ENCODE data around the gene DHX35. TPM values are rescaled to one million over a fixed set of nuclear protein-coding genes. Genes with fewer than 3 reads are reported as not detected.

The DHX35 gene, protein sequence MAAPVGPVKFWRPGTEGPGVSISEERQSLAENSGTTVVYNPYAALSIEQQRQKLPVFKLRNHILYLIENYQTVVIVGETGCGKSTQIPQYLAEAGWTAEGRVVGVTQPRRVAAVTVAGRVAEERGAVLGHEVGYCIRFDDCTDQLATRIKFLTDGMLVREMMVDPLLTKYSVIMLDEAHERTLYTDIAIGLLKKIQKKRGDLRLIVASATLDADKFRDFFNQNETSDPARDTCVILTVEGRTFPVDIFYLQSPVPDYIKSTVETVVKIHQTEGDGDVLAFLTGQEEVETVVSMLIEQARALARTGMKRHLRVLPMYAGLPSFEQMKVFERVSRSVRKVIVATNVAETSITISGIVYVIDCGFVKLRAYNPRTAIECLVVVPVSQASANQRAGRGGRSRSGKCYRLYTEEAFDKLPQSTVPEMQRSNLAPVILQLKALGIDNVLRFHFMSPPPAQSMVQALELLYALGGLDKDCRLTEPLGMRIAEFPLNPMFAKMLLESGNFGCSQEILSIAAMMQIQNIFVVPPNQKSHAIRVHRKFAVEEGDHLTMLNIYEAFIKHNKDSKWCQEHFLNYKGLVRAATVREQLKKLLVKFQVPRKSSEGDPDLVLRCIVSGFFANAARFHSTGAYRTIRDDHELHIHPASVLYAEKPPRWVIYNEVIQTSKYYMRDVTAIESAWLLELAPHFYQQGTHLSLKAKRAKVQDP
- 10.7 and 17.1 TPM in 2 replicates for total RNA-seq (2014; rRNA removed; shearing (Covaris generic))
- 3.4 and 4.5 TPM in 2 replicates for polyA plus RNA-seq (2016; fragmentation: Nextera tagmentation; extraction: Ambion mirVana)

DNA sequence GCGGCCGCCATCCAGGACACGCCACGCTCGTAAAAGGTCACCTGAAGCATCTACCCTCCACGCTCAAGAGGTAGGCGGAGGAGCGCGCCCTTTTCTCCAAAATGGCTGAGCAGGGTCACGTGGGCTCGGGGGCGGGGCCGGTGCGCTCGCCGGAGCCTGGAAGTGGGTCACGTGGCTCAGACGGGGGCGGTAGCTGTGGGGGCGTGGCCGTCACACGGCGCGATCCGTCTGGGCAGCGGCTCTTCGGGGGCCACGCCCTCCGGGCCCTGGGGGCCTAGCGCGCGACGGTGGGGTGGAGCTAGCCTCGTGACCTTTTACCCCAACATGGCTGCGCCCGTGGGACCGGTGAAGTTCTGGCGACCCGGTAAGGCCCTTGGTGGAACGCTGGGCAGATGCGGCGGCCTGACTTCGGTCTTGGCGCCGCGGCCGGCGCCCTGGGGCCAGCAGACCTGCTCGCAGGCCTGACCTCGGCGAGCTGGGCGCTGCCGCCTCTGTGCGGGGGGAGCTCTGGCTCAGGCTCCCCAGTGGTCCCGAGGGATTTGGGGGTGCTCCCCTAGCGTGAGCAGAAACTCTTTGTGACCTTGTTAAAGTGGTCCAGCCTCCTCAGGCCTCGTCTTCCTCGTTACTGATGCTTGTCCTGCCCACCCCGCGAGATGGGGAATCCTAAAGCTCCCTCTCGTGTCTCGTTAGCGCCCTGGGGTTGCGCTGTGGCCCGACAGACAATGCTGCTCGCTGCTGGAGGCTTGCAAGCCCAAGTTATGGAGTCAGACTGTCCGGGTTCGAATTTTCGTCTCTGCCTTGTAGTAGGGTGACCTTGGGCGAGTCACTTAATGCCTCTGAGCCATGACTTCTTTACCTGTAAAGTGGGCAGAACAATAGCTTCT lies at the start of gene DHX35:
TSS of gene DHX35 (plus strand) at position 301 of the 884 bp plus-strand sequence. CDS start at position 325, 24 bp downstream.
- Histone ChIP-seq H3K4me3 (peak within 1 kb of the TSS; percentile 89), H3K36me3 (ENCODE audit: low read depth) (no peaks in the 10 kb centered on the region), H3K27me3 (replicated peaks; ENCODE audit: insufficient read depth) (no peaks in the 10 kb centered on the region), H3K27ac (peak within 1 kb of the TSS; percentile 83), H3F3A (ENCODE audit: insufficient read depth) (no peaks in the 10 kb centered on the region), H2AFZ (peak within 1 kb of the TSS; percentile 99), H3K9me3 (ENCODE audit: low read depth) (no peaks in the 10 kb centered on the region), H4K20me1 (ENCODE audit: insufficient read depth) (no peaks in the 10 kb centered on the region), H3K4me2 (ENCODE audit: unreplicated experiment) (peak within 1 kb of the TSS; percentile 92), H3K9ac (peak within 1 kb of the TSS; percentile 92), H3K4me1 (ENCODE audit: insufficient read depth) (peaks cover 6% of the 10 kb centered on the region; the same call in 1 of the 2 replicates), H3K79me2 (ENCODE audit: insufficient read depth) (peaks cover 46% of the 10 kb centered on the region), H3K9me2 (ENCODE audit: insufficient read depth) (no peaks in the 10 kb centered on the region)
- in situ Hi-C loops (cut with MboI): no loop called here
- WGBS, 2 experiments (ENCODE audit: low coverage in 1 of 2, low lambda C conversion rate in 2 of 2, missing lambda C conversion rate in 2 of 2): 1 to 2% methylated on average over 59 to 70 of the region's 70 CpGs
- TF ChIP-seq EZH2 (IDR thresholded peaks at IDR 0.05; ENCODE audit: insufficient read depth, poor library complexity, severe bottlenecking): no peak
- DNase-seq: peak; percentile 99

DNA sequence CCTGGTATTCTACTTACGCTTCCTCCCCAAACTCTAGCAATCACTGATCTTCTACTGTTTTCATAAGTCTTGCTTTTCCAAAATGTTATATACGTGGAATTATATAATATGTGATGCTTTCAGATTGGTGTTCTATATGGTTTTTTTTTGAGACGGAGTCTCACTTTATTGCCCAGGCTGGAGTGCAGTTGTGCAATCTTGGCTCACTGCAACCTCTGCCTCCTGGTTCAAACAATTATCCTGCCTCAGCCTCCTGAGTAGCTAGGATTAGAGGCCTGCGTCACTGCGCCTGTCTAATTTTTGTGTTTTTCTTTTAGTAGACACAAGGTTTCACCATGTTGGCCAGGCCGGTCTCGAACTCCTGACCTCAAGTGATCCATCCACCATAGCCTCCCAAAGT lies 46.8 kb upstream of the DHX35 start:
- DNase-seq: no peak
- no peak overlapping the region for H3K4me3 ChIP-seq
- TF ChIP-seq EZH2 (IDR thresholded peaks at IDR 0.05; ENCODE audit: insufficient read depth, poor library complexity, severe bottlenecking) (no peak), EZH2phosphoT487 (IDR thresholded peaks at IDR 0.05; ENCODE audit: insufficient read depth, low read depth) (no peak)
- H3K9me3 ChIP-seq (ENCODE audit: low read depth): no peaks in the 10 kb centered on the region
- 72% methylated on average over 7 of the region's 7 CpGs for WGBS, 2 experiments (ENCODE audit: low coverage in 1 of 2, low lambda C conversion rate in 2 of 2, missing lambda C conversion rate in 2 of 2)
- peaks cover 31% of the 10 kb centered on the region for H3K27me3 ChIP-seq (replicated peaks; ENCODE audit: insufficient read depth)
- no peaks in the 10 kb centered on the region for H3K4me1 ChIP-seq (ENCODE audit: insufficient read depth)
- in situ Hi-C loops (cut with MboI): no loop called here
- H3K79me2 ChIP-seq (ENCODE audit: insufficient read depth): no peaks in the 10 kb centered on the region
- H3F3A ChIP-seq (ENCODE audit: insufficient read depth): no peaks in the 10 kb centered on the region
- no peak overlapping the region for H3K4me2 ChIP-seq (ENCODE audit: unreplicated experiment)
- H3K27ac ChIP-seq: no peak overlapping the region
- H4K20me1 ChIP-seq (ENCODE audit: insufficient read depth): no peaks in the 10 kb centered on the region
- no peaks in the 10 kb centered on the region for H3K36me3 ChIP-seq (ENCODE audit: low read depth)
- no peak overlapping the region for H2AFZ ChIP-seq
- no peaks in the 10 kb centered on the region for H3K9me2 ChIP-seq (ENCODE audit: insufficient read depth)
- H3K9ac ChIP-seq: no peak overlapping the region

DNA sequence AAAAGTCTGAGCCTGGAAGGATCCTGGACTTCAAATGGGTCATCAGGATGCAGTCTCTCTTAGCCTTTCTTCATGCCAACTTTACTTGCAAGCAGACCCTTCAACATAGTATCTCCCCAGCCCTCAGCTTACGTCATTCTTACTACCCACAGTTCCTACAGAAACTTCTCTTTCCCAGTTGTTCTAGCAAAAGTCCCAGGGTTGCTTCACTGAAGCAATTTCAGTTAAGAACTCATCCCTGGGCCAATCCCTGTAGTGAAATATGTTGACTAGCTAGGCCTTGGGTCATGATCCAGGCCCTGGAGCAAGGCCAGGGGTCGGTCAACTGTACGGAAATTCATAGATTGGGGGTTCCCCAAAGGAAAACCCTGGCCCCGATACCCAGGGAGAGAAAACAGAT lies 44.5 kb upstream of the DHX35 start:
- Histone ChIP-seq H3K4me2 (ENCODE audit: unreplicated experiment) (no peak overlapping the region), H3K9me2 (ENCODE audit: insufficient read depth) (no peaks in the 10 kb centered on the region), H3K9ac (no peak overlapping the region), H3K36me3 (ENCODE audit: low read depth) (no peaks in the 10 kb centered on the region), H3F3A (ENCODE audit: insufficient read depth) (no peaks in the 10 kb centered on the region), H4K20me1 (ENCODE audit: insufficient read depth) (no peaks in the 10 kb centered on the region), H3K4me1 (ENCODE audit: insufficient read depth) (no peaks in the 10 kb centered on the region), H3K27me3 (replicated peaks; ENCODE audit: insufficient read depth) (peaks cover 47% of the 10 kb centered on the region), H2AFZ (no peak overlapping the region), H3K4me3 (no peak overlapping the region), H3K79me2 (ENCODE audit: insufficient read depth) (no peaks in the 10 kb centered on the region), H3K9me3 (ENCODE audit: low read depth) (no peaks in the 10 kb centered on the region), H3K27ac (no peak overlapping the region)
- TF ChIP-seq EZH2 (IDR thresholded peaks at IDR 0.05; ENCODE audit: insufficient read depth, poor library complexity, severe bottlenecking): no peak
- TF ChIP-seq EZH2phosphoT487 (IDR thresholded peaks at IDR 0.05; ENCODE audit: insufficient read depth, low read depth): no peak
- no peak for DNase-seq
- in situ Hi-C loops (cut with MboI): no loop called here
- WGBS, 2 experiments (ENCODE audit: low coverage in 1 of 2, low lambda C conversion rate in 2 of 2, missing lambda C conversion rate in 2 of 2): 56 to 61% methylated on average over 4 of the region's 4 CpGs

DNA sequence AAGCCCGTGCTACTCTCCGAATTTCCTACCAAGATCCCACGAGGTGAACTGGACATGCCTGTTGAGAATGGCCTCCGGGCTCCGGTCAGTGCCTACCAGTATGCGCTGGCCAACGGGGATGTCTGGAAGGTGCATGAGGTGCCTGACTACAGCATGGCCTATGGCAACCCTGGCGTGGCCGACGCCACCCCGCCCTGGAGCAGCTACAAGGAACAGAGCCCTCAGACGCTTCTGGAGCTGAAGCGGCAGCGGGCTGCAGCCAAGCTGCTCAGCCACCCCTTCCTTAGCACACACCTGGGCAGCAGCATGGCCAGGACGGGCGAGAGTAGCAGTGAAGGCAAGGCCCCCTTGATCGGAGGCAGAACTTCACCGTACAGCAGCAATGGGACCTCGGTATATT lies 44.0 kb upstream of the DHX35 start:
- 66 to 69% methylated on average over 17 to 19 of the region's 19 CpGs for WGBS, 2 experiments (ENCODE audit: low coverage in 1 of 2, low lambda C conversion rate in 2 of 2, missing lambda C conversion rate in 2 of 2)
- Histone ChIP-seq H3K4me2 (ENCODE audit: unreplicated experiment) (no peak overlapping the region), H3F3A (ENCODE audit: insufficient read depth) (no peaks in the 10 kb centered on the region), H3K4me3 (no peak overlapping the region), H3K27ac (no peak overlapping the region), H3K9ac (no peak overlapping the region), H3K4me1 (ENCODE audit: insufficient read depth) (no peaks in the 10 kb centered on the region), H3K9me3 (ENCODE audit: low read depth) (no peaks in the 10 kb centered on the region), H2AFZ (no peak overlapping the region), H3K79me2 (ENCODE audit: insufficient read depth) (no peaks in the 10 kb centered on the region), H3K27me3 (replicated peaks; ENCODE audit: insufficient read depth) (peaks cover 47% of the 10 kb centered on the region), H3K36me3 (ENCODE audit: low read depth) (no peaks in the 10 kb centered on the region), H4K20me1 (ENCODE audit: insufficient read depth) (no peaks in the 10 kb centered on the region), H3K9me2 (ENCODE audit: insufficient read depth) (no peaks in the 10 kb centered on the region)
- TF ChIP-seq EZH2phosphoT487 (IDR thresholded peaks at IDR 0.05; ENCODE audit: insufficient read depth, low read depth) (no peak), EZH2 (IDR thresholded peaks at IDR 0.05; ENCODE audit: insufficient read depth, poor library complexity, severe bottlenecking) (no peak)
- in situ Hi-C loops (cut with MboI): no loop called here
- no peak for DNase-seq

All from GM23248 (cell line).